LoVo (cell line): Measurements from ENCODE around the gene MCTP2.

Experiments
- DNase-seq: peaks from one replicate; pipeline ENCODE4 v3.0.0-alpha.2; 2016; ENCODE audit warnings: low spot score

The MCTP2 gene

DNA sequence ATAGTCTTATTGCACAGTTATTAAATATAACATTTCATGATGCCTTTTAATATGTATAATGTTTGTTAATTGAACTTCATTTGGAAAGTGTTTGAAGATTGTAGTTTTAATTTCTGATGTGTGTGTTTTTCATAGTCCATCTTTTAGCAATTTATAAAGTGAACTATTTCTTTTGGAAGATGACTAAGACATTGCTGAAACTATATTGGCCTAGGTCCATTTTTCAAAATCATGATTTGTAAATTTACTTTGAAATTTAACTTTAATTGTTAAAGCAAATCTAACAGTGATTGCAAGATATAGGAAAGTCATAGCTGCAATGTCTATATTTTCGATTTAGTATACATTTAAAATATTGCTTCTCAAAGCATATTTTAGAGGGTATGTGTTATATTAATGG is 30.8 kb downstream of the MCTP2 start:
- DNase-seq, result no peak

DNA sequence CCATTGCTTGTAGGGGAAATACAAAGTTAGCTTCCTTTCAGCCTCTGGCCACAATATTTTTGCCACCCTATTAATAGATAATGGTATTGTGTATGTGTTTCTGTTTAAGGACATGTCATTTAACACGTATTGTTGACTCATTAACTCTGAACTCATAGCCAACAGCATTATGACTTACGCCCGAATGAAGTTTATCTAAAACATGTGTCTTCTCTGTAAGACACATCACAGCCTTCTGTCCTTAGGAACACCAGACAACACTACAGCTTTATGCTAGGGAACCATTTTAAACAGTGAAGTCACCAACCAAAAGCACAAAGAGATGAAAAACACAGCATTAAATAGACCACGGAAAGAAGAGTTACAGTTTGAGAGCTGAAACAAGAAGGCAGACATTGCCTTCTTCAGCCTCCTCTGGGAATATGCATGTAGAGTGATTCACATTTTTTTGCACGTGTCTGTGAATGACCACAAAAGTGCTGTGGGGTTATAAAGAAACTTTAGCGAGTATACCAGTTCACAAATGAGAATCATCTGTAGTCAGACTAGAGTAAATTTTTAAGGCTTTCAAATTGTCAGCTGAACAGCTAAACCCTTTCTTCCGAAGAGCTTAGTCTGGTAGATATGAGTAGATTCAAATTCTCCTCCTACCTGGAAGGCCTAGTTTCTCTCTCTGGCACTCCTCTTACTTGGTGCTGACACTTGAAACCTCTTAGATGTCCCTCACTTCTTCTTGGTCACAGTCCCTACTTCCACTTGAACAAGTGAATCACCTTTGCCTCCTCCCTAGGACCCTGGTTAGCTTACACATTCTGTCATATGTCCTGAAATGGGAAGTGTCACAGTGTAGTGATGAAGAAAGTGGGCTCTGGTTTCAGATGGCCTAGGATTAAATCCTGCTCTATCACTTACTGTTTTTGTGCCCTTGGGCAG is 32.2 kb downstream of the MCTP2 start:
- DNase-seq, result no peak

DNA sequence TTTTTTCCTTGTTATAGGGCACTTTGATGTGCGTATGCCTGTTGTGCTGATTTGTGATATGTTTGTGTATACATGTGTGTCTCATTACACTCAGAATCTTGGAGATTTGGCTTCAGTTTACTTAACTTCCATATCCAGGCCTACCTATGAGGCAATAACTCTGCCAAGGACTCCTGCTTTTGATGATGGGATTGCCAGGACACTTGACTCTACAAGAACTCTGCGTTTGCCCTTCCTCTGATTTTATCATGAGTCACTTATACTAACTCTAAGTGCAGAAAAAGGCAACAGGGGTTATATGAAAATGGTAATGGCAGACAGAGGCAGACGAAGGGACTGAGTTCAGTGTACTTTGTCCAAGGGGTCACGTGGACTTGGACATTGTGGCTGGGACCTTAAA is 33.6 kb downstream of the MCTP2 start:
- DNase-seq, result no peak

DNA sequence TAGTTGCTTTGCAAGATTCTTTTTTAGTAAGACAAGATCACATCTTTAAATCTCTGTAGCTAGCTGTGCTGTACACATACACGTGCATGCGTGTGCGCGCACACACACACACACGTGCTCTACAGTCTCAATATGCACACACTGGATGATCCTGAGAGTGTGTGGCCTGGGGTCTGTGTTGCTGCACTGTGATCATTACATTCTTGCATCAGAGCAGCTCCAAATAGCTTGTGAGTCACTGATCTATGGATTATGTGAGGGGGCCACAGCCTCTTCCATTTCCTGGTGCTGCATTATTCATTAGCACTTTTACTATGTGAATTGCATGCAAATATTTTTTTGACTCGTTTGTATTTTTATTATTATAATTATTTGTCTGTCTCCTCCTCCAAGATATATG is 34.6 kb downstream of the MCTP2 start:
- no peak for DNase-seq

DNA sequence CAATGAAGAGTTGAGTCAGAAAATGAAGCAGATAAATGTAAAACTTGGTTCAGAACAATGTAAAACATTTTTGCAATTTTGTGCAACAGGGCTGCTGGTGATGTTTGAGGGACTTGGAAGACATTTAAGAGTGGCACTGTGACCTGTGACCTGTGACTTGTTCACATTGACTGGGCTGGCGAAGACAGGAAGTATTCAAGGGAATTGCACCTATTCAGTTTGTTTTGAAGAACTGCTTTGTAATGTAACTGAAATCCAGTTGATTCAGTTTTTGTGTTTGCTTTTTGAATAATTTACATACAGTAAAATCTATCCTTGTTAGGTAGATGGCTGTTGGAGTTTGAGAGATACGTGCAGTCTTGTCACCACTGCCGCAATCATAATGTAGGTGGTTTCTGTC is 35.4 kb downstream of the MCTP2 start:
- DNase-seq, result no peak

DNA sequence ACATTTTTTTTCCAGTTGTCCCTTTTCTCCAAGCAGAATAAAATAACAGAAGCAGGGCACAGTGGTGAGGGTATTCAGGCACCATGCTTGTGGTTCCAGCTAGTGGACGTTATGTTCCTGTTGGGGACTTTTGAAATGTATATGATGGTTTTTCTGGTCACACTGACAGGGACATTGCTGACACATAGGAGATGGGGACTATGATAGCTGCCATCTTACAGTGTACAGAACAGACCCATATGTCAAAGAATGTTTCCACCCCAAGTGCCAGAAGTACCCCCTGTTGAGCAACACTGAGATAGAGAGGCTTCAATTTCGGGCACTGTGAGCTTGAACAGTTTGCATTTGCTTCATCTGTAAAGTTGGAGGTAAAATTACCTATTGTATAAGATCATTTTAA is 38.6 kb downstream of the MCTP2 start:
- DNase-seq, result no peak

DNA sequence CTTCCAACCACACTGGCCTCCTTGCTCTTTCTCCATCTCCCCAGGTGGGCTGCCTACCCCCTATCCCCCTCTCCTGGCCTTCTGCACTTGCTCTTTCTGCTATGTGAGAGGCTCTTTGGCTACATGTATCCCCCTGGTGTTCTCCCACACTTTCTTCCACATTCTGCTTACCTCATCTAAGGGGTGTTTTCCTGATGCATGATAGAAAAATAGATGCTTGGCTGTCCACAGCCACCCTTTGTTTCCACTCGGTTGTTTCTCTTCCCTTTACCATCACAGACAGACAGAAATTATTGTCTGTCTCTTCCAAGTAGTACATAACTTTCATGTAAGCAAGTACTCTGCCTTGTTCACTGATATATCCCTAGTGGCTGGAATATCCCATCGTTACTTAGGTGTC is 39.2 kb downstream of the MCTP2 start:
- no peak for DNase-seq

DNA sequence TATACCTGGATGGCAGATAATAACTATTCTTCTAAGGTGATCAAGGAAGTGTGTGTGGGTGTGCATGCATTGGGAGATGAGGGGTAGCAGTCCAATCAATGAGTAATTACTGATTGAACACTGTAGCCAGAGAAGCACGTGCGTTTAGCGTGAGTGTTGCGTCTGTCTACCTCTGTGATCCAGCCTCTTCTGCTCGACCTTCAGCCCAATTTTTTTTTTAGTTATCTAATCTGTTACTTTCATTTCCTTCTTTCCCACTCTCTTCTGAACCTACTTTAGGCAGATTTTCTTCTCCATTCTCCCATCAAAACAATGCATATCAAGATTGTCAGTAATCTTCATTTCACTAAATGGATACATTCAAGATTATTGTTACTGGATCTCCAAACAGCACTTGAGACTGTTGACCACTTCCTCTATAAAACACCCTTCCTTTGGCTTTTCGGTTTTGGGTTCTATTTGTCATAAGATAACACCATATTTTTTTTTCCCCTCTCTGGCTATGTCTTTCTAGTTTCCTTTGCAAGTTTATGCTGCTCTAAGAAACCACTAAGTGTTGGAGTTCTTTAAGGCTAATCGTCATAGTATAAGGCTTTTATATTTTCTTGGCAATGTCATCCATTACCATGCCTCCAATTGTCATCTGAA is 41.0 kb downstream of the MCTP2 start:
- DNase-seq, result no peak

DNA sequence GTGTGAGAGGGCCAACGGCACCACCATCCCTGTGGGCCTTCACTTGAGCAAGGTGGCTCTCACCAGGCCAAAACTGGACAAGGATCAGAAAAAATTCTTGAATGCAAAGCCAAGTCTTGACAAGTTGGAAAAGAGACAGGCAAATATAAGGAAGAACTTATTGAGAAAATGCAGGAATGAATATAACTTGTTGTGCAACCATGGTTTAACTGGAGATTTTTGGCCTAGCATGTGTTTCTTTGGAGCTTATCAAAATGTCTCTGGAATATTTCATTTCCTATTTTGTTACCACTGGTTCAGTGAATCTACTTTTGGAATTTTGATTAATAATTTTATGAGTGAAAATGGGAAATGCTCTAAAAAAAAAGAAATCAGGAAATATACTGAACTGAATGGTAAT is 42.5 kb downstream of the MCTP2 start:
- no peak for DNase-seq

DNA sequence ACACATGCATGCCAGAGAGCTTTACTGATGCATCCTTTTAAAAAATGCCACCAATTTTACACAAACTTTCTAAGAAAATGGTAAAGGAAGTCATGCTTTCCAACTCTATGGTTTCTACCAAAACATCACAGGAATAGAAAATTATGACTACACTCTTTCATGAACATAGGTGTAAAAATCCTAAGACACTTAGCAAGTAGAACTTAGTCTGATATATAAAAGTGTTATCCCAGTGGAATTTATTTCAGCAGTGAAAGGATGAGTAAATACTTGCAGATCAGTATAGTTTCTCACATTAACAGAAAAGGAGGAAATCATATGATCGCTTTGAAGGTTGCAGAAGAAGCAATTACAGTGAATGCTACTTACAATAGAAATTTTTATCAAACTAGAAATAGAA is 43.4 kb downstream of the MCTP2 start:
- no peak for DNase-seq

DNA sequence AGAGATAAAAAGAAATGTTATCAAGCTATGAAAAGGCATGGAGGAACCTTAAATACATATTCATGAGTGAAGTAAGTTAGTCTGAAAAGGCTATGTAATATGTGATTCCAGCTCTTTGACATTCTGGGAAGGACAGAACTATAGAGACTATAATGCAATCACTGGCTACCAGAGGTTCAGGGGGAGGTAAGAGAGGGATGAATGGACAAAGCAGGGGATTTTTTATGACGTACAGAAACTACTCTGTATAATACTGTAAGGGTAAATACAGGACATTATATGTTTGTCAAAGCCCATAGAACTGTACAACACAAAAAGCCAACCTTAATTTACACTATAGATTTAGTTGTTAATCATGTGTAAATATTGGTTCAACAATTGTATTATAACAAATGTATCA is 46.1 kb downstream of the MCTP2 start:
- DNase-seq, result no peak

DNA sequence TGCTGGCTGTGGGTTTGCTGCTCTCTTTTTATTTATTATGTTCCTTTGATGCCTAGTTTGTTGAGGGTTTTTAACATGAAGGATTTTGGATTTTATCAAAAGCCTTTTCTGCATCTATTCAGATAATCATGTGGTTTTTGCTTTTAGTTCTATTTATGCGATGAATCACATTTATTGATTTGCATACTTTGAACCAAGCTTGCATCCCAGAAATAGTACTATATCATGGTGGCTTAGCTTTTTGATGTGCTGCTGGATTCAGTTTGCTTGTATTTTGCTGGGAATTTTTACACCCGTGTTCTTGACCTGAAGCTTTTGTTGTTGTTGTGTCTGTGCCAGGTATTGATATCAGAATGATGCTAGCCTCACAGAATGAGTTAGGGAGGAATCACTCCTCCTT is 48.4 kb downstream of the MCTP2 start:
- DNase-seq, result no peak

DNA sequence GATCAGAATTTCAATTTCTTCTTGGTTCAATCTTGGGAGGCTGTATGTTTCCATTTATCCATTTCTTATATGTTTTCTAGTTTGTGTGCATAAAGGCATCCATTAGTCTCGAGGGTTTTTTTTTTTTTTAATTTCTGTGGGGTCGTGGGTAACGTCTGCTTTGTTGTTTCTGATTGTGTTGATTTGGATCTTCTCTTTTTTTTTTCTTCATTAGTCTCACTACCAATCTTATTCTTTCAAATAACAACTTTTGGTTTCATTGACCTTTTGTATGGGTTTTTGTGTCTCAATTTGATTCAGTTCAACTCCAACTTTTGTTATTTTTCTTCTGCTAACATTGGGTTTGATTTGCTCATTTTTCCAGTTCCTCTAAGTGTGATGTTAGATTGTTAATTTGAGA is 48.9 kb downstream of the MCTP2 start:
- no peak for DNase-seq

DNA sequence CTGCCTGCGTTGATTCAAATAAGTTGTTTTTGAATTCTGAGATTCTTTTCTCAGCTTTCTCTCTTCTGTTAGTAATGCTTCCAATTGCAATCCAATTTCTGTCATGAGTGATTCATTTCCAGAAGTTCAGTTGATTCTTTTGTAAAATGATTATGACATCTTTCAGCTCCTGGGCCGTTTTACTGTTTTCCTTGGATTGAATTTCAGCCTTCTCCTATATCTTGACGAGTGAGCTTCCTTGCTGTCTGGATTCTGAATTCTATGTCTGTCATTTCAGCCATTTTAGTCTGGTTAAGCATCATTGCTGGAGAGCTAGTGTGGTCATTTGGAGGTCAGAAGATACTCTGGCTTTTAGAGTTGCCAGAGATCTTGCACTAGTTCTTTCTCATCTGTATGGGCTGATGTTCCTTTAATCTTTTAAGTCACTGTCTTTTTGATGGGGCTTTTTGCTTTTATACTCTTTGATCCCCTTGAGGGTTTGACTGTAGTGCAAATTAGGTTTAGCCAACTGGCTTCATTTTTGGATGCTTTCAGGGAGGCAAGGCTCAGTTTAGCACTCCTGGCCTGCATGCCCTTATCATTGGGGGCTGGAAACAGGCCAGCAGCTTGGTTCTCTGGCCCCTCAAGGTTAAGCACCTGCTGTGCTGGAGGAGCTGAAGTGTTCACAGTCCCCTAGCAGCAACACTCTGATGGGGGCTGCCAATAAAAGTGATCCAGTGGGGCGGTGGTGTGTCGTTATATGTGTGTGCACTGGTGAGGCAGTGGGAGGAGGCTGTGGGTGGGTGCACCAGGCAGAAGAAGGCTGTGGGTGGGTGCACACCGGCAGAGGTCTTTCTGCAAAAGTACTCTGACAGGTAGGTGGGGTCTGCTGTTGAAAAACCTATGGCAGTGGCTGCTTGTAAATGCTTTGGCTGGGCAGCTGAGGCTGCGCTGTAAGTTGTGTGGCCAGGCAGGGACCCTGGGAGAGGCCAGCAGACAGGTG is 51.2 kb downstream of the MCTP2 start:
- DNase-seq, result no peak

DNA sequence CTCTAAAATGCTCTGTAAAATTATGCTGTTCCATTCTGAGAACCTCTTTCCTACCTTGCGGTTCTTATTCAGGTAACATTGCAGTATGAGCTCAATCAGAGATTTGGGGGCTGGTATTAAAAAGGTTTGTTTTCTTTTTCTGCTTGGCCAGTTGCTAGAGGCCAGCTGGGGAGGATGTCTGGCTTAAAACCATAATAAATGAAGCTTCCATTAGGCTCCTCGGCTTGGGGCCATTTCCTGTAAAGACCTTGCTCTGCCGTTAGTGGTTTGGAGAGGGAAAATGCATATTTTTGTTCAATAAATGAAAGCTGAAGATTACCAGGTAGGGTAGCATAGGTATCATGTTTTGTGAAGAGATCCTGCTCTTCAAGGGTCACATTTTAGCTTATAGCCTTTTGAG is 55.2 kb downstream of the MCTP2 start:
- no peak for DNase-seq

DNA sequence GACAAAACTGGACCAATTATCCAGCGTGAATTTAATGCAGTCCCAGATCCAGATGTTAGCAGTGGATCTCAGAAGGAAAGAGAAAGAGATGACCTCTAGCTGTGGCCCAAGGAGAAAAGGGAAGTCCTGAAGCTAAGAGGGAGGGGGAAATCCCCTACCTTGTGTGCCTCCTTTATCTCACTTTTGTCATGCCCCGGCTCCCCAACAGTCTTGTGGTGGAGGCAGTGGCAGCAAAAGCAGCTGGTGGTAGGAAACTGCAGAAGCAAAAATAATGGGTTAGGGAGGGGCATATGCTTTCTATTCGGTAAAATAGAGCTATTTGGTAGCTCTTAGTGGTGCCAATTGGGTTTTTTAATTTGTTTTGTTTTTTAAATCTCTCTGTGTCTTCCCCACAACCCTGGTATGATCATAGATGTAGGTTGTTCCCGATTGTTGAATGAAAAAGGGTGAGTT is 56.5 kb downstream of the MCTP2 start:
- no peak for DNase-seq

DNA sequence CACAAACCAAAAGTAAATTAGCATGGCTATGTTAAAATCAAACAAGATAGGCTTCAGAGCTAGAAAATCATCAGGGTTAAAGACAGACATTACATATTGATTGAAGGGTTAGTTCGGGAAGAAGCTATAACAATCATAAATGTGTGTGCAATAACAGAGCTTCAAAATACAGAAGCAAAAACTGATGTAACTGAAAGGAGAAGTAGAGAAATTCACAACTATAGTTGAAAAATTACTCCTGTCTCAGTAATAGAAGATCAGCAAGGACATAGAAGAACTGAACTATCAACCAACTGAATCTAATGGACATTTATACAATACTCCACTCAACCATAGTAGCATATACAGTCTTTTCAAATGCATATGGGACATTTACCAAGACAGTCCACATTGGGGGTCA is 59.4 kb downstream of the MCTP2 start:
- DNase-seq, result no peak

DNA sequence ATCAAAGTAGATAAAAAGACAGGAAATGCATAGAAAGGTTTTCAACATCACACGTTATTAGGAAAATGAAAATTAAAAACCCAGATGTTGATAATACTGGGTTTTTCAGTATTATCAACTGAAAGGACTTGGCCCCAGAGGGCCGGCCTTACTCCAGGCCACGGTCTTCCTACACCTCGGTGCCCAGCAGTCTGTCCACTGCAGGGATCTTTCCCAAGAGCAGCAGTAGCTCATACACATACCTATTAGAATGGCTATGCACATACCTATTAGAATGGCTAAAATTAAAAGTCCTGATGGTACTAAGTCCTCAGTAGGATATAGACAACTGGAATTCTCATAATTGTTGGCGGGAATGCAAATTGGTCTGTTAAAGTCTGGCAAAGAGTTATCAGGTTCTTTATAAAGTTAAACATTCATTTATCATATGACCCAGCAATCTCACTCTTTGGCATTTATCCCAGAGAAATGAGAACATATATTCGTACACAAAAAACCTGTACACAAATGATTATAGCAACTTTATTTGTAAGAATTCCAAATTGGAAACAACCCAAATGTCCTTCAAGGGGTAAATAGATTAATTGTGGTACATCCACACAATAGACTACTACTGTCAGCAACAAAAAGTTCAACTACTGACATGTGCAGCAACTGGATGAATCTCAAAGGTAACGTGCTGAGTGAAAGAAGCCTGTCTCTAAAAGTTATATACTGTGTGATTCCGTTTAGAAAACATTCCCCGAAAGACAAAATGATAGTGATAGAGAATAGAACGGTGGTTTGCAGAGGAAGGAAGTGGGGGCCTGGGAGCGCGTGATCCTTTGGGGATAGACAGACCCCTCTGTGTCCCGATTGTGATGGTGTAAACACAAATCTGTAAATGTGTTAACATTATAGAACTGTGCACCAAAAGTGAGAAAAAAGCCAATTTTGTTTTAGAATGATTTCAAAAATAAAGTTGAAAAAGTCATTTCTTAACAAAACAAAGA is 62.3 kb downstream of the MCTP2 start:
- no peak for DNase-seq

DNA sequence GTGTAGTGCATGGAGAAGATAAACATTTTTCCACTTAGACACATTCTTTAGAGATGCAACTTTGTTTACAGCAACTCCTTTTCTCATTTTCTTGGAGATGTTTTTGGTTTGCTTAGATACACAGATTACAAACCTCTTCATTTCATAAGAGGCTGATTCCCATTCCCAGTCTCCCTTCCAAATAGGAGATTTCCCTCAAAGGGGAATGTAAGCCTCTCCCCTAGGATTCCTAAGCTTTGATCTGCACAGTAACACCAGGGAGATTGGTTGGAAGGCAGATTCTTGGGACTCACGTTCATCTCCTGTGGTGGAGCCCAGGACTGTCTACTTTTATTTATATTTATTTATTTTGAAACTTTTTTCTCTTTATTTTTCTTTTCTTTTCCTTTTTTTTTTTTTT is 63.2 kb downstream of the MCTP2 start:
- no peak for DNase-seq

DNA sequence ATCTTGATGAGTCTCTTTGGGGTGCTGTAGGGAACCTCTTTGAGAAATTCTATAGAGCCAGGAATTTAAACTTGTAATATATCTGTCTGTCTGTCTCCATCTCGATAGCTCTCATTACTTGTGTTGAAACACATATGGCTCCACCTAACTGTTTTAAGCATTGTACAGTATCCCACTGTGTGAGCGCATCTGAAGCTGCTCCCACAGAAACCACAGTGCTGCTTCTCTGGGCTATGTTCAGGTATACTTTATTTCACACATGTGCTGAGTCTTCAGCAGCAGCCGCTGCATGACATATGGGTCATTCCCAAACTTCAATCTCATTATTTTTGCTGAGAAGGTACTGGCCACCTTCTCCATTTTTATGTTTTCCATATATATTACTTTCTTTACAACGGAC is 63.9 kb downstream of the MCTP2 start:
- DNase-seq, result no peak

DNA sequence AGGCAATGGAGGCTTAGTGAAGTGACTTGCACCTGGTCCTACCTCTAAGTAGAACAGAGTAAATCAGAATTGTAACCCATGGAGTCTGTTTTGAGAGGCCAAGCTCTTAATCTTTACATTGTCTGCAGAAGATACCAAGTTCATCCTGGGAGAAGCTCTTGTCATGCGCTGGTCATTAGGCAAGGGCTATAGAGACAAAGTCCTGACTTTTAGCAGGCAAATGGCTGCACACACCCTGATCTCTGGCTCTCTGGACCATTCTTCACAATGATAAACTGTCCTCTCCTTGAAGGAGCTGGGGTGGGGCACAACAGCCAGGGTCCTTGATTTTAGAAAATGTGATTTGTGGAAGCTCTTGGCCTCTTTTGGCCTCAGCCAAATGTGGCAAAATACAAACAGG is 65.4 kb downstream of the MCTP2 start:
- no peak for DNase-seq
